ENCODE measurements around the gene CENPH.

DNA sequence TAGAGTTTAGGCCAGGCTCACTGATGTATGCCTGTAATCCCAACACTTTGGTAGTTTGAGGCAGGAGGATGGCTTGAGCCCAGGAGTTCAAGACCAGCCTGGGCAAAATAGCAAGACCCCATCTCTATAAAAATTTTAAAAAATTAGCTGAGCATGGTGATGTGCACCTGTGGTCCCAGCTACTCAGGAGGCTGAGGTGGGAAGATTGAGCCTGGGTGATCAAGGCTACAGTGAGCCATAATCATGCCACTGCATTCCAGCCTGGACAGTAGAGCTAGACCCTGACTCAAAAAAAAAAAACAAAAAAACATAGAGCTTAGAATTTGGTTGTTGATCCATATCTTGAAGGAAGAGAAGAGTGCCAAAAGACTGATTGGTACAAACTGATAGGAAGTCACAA lies 30.6 kb downstream of the CENPH start:
- TF ChIP-seq CTCF (IDR thresholded peaks at IDR 0.05), result no peak
- no peak for TF ChIP-seq POLR2A (IDR thresholded peaks at IDR 0.05)

Measured in thyroid gland (tissue), 4 donors.